H1 (cell line): Measurements from ENCODE around the gene RFX2. TPM values are rescaled to one million over a fixed set of nuclear protein-coding genes. Genes with fewer than 3 reads are reported as not detected.

Experiments used
- CTCF ChIA-PET: fragments of 300-600 bp; sonication (Branson Sonifier 250); formaldehyde crosslinking; loops from one replicate; lab custom pipeline; 2021; ENCODE audit not compliant: partially characterized antibody; lab: Charles Lee
- POLR2A ChIA-PET: fragments of 300-600 bp; sonication (Branson Sonifier 250); formaldehyde crosslinking; loops from one replicate; lab custom pipeline; 2021; ENCODE audit warnings: inconsistent platforms; ENCODE audit not compliant: partially characterized antibody; lab: Charles Lee
- DNase-seq, 2 experiments: peaks; one replicate each; pipeline versions ENCODE4 v3.0.0 to v3.0.0-alpha.2; 2010 to 2022; ENCODE audit warnings: low spot score in 2 of 2, low read depth in 1 of 2, mixed read lengths in 1 of 2
- FAIRE-seq: peaks from 2 replicates; lab custom pipeline; 2011; peaks lifted over from hg19 to GRCh38; lab: Jason Lieb, UNC
- H2AFZ ChIP-seq: 2 replicates; pipeline ENCODE4 v1.8.1; 2012; ENCODE audit warnings: low read length, inconsistent platforms
- H2AK5ac ChIP-seq: 2 replicates; pipeline ENCODE4 v1.6.1; 2013; ENCODE audit warnings: low read depth, low read length
- H2BK120ac ChIP-seq: replicated peaks from 2 replicates; pipeline ENCODE3; 2013; ENCODE audit warnings: low read depth, low read length, inconsistent platforms
- H2BK12ac ChIP-seq: 2 replicates; pipeline ENCODE4 v1.6.1; 2013; ENCODE audit warnings: low read depth, low read length
- H2BK15ac ChIP-seq: 2 replicates; pipeline ENCODE4 v1.6.1; 2013; ENCODE audit warnings: low read length
- H2BK20ac ChIP-seq: 2 replicates; pipeline ENCODE4 v1.6.1; 2013; ENCODE audit warnings: low read length
- H2BK5ac ChIP-seq: 2 replicates; pipeline ENCODE4 v1.6.1; 2013; ENCODE audit warnings: low read depth, low read length
- H3K14ac ChIP-seq: 2 replicates; pipeline ENCODE4 v1.6.1; 2013; ENCODE audit warnings: inconsistent platforms; ENCODE audit not compliant: insufficient read length
- H3K18ac ChIP-seq: 2 replicates; pipeline ENCODE4 v1.6.1; 2013; ENCODE audit warnings: low read length; ENCODE audit errors: extremely low read depth
- H3K23ac ChIP-seq: 2 replicates; pipeline ENCODE4 v1.6.1; 2013; ENCODE audit warnings: inconsistent platforms; ENCODE audit not compliant: insufficient read length
- H3K23me2 ChIP-seq: 2 replicates; pipeline ENCODE4 v1.6.1; 2013; ENCODE audit warnings: low read depth, low read length
- H3K27ac ChIP-seq: 2 replicates; pipeline ENCODE4 v1.6.1; 2011; ENCODE audit warnings: low read depth, low read length, inconsistent platforms
- H3K27me3 ChIP-seq, 4 experiments: replicated peaks in 1 of 4; 1 replicate in 1 of 4; 2 replicates in 3 of 4; pipeline versions ENCODE4 v1.6.1 to v1.8.1; 2011 to 2013; ENCODE audit warnings: low read length in 3 of 4, mild to moderate bottlenecking in 3 of 4, inconsistent platforms in 2 of 4, mixed read lengths in 2 of 4, moderate library complexity in 1 of 4; ENCODE audit not compliant: control insufficient read depth in 3 of 4, insufficient read depth in 3 of 4; ENCODE audit errors: extremely low read depth in 1 of 4
- H3K36me3 ChIP-seq, 4 experiments: 2 replicates each; pipeline versions ENCODE4 v1.6.1 to v1.8.1; 2011 to 2013; ENCODE audit warnings: mild to moderate bottlenecking in 4 of 4, low read length in 3 of 4, moderate library complexity in 2 of 4, control low read depth in 1 of 4, inconsistent platforms in 1 of 4; ENCODE audit not compliant: insufficient read depth in 4 of 4, control insufficient read depth in 2 of 4
- H3K4ac ChIP-seq: replicated peaks from 2 replicates; pipeline ENCODE3; 2013; ENCODE audit warnings: low read length, low read depth, mixed read lengths, inconsistent platforms; ENCODE audit not compliant: insufficient read length
- H3K4me1 ChIP-seq, 4 experiments: replicated peaks in 1 of 4; 1 replicate in 1 of 4; 2 replicates in 3 of 4; pipeline versions ENCODE4 v1.6.1 to v1.8.1; 2011 to 2013; ENCODE audit warnings: low read length in 3 of 4, inconsistent platforms in 2 of 4, mixed read lengths in 1 of 4; ENCODE audit not compliant: insufficient read depth in 4 of 4, control insufficient read depth in 3 of 4
- H3K4me2 ChIP-seq, 2 experiments: 2 replicates each; pipeline versions ENCODE4 v1.6.1 to v1.8.1; 2011 to 2013; ENCODE audit warnings: low read depth in 2 of 2, low read length in 2 of 2, control low read depth in 1 of 2, inconsistent platforms in 1 of 2, mild to moderate bottlenecking in 1 of 2; ENCODE audit not compliant: insufficient read depth in 1 of 2
- H3K4me3 ChIP-seq, 4 experiments: fragments of 200-600, 300-600 bp in 1 of 4; sonication (generic), shearing (Covaris generic), sonication (Bioruptor Twin) in 1 of 4; 2 replicates each; pipeline versions ENCODE4 v1.5.1 to v1.8.1; 2011 to 2016; ENCODE audit warnings: low read length in 4 of 4, low read depth in 3 of 4, control low read depth in 2 of 4, inconsistent platforms in 2 of 4, mild to moderate bottlenecking in 2 of 4, mixed read lengths in 1 of 4, moderate library complexity in 1 of 4; ENCODE audit not compliant: insufficient read depth in 2 of 4; ENCODE audit errors: extremely low read depth in 1 of 4
- H3K56ac ChIP-seq: replicated peaks from 2 replicates; pipeline ENCODE3; 2013; ENCODE audit warnings: low read depth, mild to moderate bottlenecking, mixed read lengths, low read length, inconsistent platforms; ENCODE audit not compliant: insufficient read length
- H3K79me1 ChIP-seq: 2 replicates; pipeline ENCODE4 v1.6.1; 2013; ENCODE audit warnings: low read depth, low read length, control low read depth
- H3K79me2 ChIP-seq, 2 experiments: 2 replicates each; pipeline versions ENCODE4 v1.6.1 to v1.8.1; 2012 to 2013; ENCODE audit warnings: low read length in 2 of 2, mild to moderate bottlenecking in 2 of 2, inconsistent platforms in 1 of 2; ENCODE audit not compliant: insufficient read depth in 2 of 2, control insufficient read depth in 1 of 2
- H3K9ac ChIP-seq, 4 experiments: replicated peaks in 1 of 4; 1 replicate in 1 of 4; 2 replicates in 3 of 4; pipeline versions ENCODE4 v1.6.1 to v1.8.1; 2011 to 2013; ENCODE audit warnings: low read depth in 3 of 4, low read length in 3 of 4, control low read depth in 2 of 4, mild to moderate bottlenecking in 2 of 4, moderate library complexity in 2 of 4, inconsistent platforms in 1 of 4; ENCODE audit errors: extremely low read depth in 1 of 4
- H3K9me3 ChIP-seq, 2 experiments: 2 replicates each; pipeline versions ENCODE4 v1.6.1 to v1.8.1; 2012 to 2013; ENCODE audit warnings: mild to moderate bottlenecking in 2 of 2, moderate library complexity in 2 of 2, control low read depth in 1 of 2, inconsistent platforms in 1 of 2, low read depth in 1 of 2, low read length in 1 of 2, mixed read lengths in 1 of 2; ENCODE audit not compliant: insufficient read depth in 2 of 2
- H4K20me1 ChIP-seq, 2 experiments: replicated peaks in 1 of 2; 2 replicates each; pipeline versions ENCODE3 to v1.8.1; 2011 to 2013; ENCODE audit warnings: inconsistent platforms in 2 of 2, low read length in 2 of 2, mild to moderate bottlenecking in 1 of 2; ENCODE audit not compliant: insufficient read depth in 2 of 2, control insufficient read depth in 1 of 2
- H4K5ac ChIP-seq: 2 replicates; pipeline ENCODE4 v1.6.1; 2013; ENCODE audit warnings: low read length, low read depth, mixed read lengths, inconsistent platforms; ENCODE audit not compliant: insufficient read length
- H4K8ac ChIP-seq: 2 replicates; pipeline ENCODE4 v1.8.0; 2013; ENCODE audit warnings: mild to moderate bottlenecking, moderate library complexity, low read length, inconsistent platforms; ENCODE audit not compliant: insufficient read depth; ENCODE audit errors: extremely low read depth
- H4K91ac ChIP-seq: replicated peaks from 2 replicates; pipeline ENCODE3; 2013; ENCODE audit warnings: low read length, mixed read lengths, inconsistent platforms; ENCODE audit not compliant: insufficient read length
- BCL11A ChIP-seq, 2 experiments: IDR thresholded peaks; one replicate each; pipeline ENCODE4 v1.6.1; 2011; ENCODE audit warnings: low read depth in 2 of 2, low read length in 2 of 2, mild to moderate bottlenecking in 2 of 2
- CHD2 ChIP-seq: IDR thresholded peaks from 2 replicates; pipeline ENCODE4 v1.6.1; 2012; ENCODE audit warnings: low read length, improper control_type of control experiment
- EP300 ChIP-seq, 2 experiments: IDR thresholded peaks; 1 replicate in 1 of 2; 2 replicates in 1 of 2; pipeline ENCODE4 v1.6.1; 2011 to 2012; ENCODE audit warnings: low read depth in 2 of 2, low read length in 2 of 2, mild to moderate bottlenecking in 2 of 2, borderline replicate concordance in 1 of 2, inconsistent platforms in 1 of 2, moderate library complexity in 1 of 2
- FOSL1 ChIP-seq: IDR thresholded peaks from 2 replicates; pipeline ENCODE4 v1.6.1; 2011; ENCODE audit warnings: mild to moderate bottlenecking, low read depth, low read length, moderate library complexity; ENCODE audit not compliant: insufficient read depth
- GTF2F1 ChIP-seq: IDR thresholded peaks from 2 replicates; pipeline ENCODE4 v1.6.1; 2012; ENCODE audit warnings: low read depth, low read length, improper control_type of control experiment, borderline replicate concordance
- HDAC2 ChIP-seq, 2 experiments: fragments of 300-600 bp in 1 of 2; sonication (generic) in 1 of 2; IDR thresholded peaks; 2 replicates each; pipeline ENCODE4 v1.6.1; 2011 to 2012; ENCODE audit warnings: low read depth in 2 of 2, low read length in 2 of 2, mild to moderate bottlenecking in 2 of 2, moderate library complexity in 2 of 2, borderline replicate concordance in 1 of 2, inconsistent platforms in 1 of 2
- POLR2AphosphoS5 ChIP-seq: IDR thresholded peaks from 2 replicates; pipeline ENCODE4 v1.6.1; 2011; ENCODE audit warnings: low read depth, low read length
- RFX5 ChIP-seq: IDR thresholded peaks from 2 replicates; pipeline ENCODE4 v1.6.1; 2011; ENCODE audit warnings: low read depth, low read length, improper control_type of control experiment, borderline replicate concordance
- SAP30 ChIP-seq: fragments of 300-600 bp; sonication (generic); IDR thresholded peaks from 2 replicates; pipeline ENCODE4 v1.7.1; 2012; ENCODE audit warnings: low read length, moderate library complexity, mild to moderate bottlenecking, inconsistent platforms; ENCODE audit not compliant: insufficient read depth, insufficient replicate concordance
- SP2 ChIP-seq: IDR thresholded peaks from 2 replicates; pipeline ENCODE4 v1.6.1; 2012; ENCODE audit warnings: mild to moderate bottlenecking, low read length, inconsistent platforms
- TAF7 ChIP-seq: optimal IDR thresholded peaks from 2 replicates; pipeline ENCODE3; 2011; ENCODE audit warnings: low read depth, mild to moderate bottlenecking, inconsistent platforms, low read length, moderate library complexity, borderline replicate concordance
- YY1 ChIP-seq: IDR thresholded peaks from 2 replicates; pipeline ENCODE4 v1.6.1; 2011; ENCODE audit warnings: low read depth, mild to moderate bottlenecking, low read length
- WGBS, 2 experiments: shearing (Covaris generic) in 1 of 2; methylation state at CpG; one replicate each; pipeline versions ENCODE4 v1.1.6 to v1.1.7; 2013 to 2015; ENCODE audit warnings: low lambda C conversion rate in 2 of 2, mixed read lengths in 2 of 2, inconsistent platforms in 1 of 2, low coverage in 1 of 2, missing lambda C conversion rate in 1 of 2; ENCODE audit not compliant: insufficient replicate concordance in 2 of 2, insufficient coverage in 1 of 2, insufficient read length in 1 of 2; ENCODE audit errors: extremely low coverage in 1 of 2, missing lambda C conversion rate in 1 of 2; 5-methylcytosine and 5-hydroxymethylcytosine counted together
- polyA plus RNA-seq, 7 experiments: library from polyadenylated mRNA; depleted of rRNA in 3 of 7; stranded (reverse) in 5 of 7; unstranded in 2 of 7; fragments of >200 nt in 5 of 7; fragments of 200-250 nt in 2 of 7; gene quantifications; 1 replicate in 5 of 7; 2 replicates in 1 of 7; 4 replicates in 1 of 7; pipeline versions ENCODE4 v1.2.1 to v1.2.3, GENCODE V29; 2011 to 2013; ENCODE audit warnings: missing spikeins in 2 of 7, mixed read lengths in 2 of 7
- total RNA-seq: library from RNA; stranded (reverse); fragmentation: NEBNext Ultra II Directional; extraction: Animal tissue kit (Norgen Biotek cat#: 25700); gene quantifications from 2 replicates; pipeline ENCODE4 v1.2.1, GENCODE V29; 2021

RFX2 gene
- total and polyA plus RNA-seq, 2 of the 8 experiments (the other 6 are each of a cell fraction or from before 2014, with no cell fraction given) = 4.8 to 5.3 TPM

DNA sequence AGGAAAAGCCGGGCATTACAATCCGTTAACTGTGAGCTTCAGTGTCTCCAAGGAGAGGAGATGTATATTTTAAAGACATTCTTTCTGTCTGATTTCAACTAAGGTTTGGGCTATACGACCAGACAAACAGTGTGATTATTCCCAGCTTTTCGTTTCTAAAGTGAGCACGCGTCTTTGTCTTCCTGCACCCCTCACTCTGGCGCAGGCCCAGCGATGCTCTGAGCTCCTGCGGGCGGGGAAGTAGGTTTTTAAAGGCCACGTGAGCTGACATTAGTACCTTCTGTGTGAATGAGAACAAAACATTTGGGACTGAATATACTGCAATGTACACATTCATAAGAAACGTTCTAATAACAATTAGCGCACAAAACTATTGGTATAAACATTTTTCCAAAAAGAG is 117.1 kb downstream of the RFX2 start:
- no peak overlapping the region for H2BK120ac ChIP-seq
- WGBS, 2 experiments = 85% methylated on average over 13 of the region's 13 CpGs; no CpG with 5 or more reads in 1 of the 2 experiments
- DNase-seq (no peak), FAIRE-seq (no peak)
- no peak overlapping the region for H2AK5ac ChIP-seq
- peaks cover 0 to 3% (median 0%) of the 10 kb centered on the region in 4 experiments; a peak in 2 of 7 replicates for H3K27me3 ChIP-seq
- no peak overlapping the region for H2BK20ac ChIP-seq
- no peak overlapping the region for H3K4me3 ChIP-seq
- no peak overlapping the region for H2BK12ac ChIP-seq
- 0 out of 4 replicates have a peak, but pooled peaks cover 0 to 2% of the 10 kb centered on the region in 2 experiments for H3K9me3 ChIP-seq
- H3K14ac ChIP-seq = no peak overlapping the region
- no peak overlapping the region for H3K4ac ChIP-seq
- H3K36me3 ChIP-seq = no peaks in the 10 kb centered on the region
- no peak overlapping the region for H2BK15ac ChIP-seq
- H3K23me2 ChIP-seq = no peaks in the 10 kb centered on the region; the same call in 1 of the 2 replicates
- no peak overlapping the region; a peak in 1 of 7 replicates for H3K9ac ChIP-seq
- CTCF ChIA-PET = interaction anchor here (0.8 to 3.5 kb wide), 8 partner anchors 9 to 303 kb away, joined by 3 to 34 read pairs (median 4); partner anchors contain the start of gene RPL36
- no peak overlapping the region for H4K8ac ChIP-seq
- no peak overlapping the region for H3K56ac ChIP-seq
- H3K23ac ChIP-seq = no peak overlapping the region
- peaks cover 0 to 3% (median 0%) of the 10 kb centered on the region in 4 experiments; a peak in 1 of 7 replicates for H3K4me1 ChIP-seq
- POLR2A ChIA-PET = interaction anchor here (0.9 to 1.6 kb wide), 3 partner anchors 17 to 28 kb away, joined by 3 to 7 read pairs (median 5); no protein-coding TSS in a partner anchor
- no peaks in the 10 kb centered on the region for H4K20me1 ChIP-seq
- H2BK5ac ChIP-seq = no peak overlapping the region
- TF ChIP-seq GTF2F1 (no peak), RFX5 (no peak), EP300 (IDR thresholded peaks at IDR 0.05; ENCODE audit: borderline replicate concordance in 1 of 2, low read depth in 2 of 2, low read length in 2 of 2) (no peak), SAP30 (no peak), POLR2AphosphoS5 (no peak), SP2 (no peak), TAF7 (no peak), CHD2 (no peak), BCL11A (IDR thresholded peaks at IDR 0.05; ENCODE audit: low read depth in 2 of 2, low read length in 2 of 2) (no peak), HDAC2 (IDR thresholded peaks at IDR 0.05; ENCODE audit: borderline replicate concordance in 1 of 2, low read depth in 2 of 2, low read length in 2 of 2) (no peak), YY1 (no peak), FOSL1 (no peak)
- no peak overlapping the region for H3K4me2 ChIP-seq
- H3K79me2 ChIP-seq = no peaks in the 10 kb centered on the region
- no peak overlapping the region for H4K5ac ChIP-seq
- H3K27ac ChIP-seq = no peak overlapping the region
- H4K91ac ChIP-seq = no peak overlapping the region
- H2AFZ ChIP-seq = no peak overlapping the region
- H3K18ac ChIP-seq = no peak overlapping the region
- no peaks in the 10 kb centered on the region for H3K79me1 ChIP-seq
